ENCODE results near the gene ANKRD29.
A peak's percentile ranks its signal among the peaks of the same experiment; 100 is the strongest.
"Not testable (repeated sequence)": the region's sequence is repeated elsewhere in the genome, so short reads cannot be mapped to it uniquely, and the experiment has no call there.

The ANKRD29 gene

DNA sequence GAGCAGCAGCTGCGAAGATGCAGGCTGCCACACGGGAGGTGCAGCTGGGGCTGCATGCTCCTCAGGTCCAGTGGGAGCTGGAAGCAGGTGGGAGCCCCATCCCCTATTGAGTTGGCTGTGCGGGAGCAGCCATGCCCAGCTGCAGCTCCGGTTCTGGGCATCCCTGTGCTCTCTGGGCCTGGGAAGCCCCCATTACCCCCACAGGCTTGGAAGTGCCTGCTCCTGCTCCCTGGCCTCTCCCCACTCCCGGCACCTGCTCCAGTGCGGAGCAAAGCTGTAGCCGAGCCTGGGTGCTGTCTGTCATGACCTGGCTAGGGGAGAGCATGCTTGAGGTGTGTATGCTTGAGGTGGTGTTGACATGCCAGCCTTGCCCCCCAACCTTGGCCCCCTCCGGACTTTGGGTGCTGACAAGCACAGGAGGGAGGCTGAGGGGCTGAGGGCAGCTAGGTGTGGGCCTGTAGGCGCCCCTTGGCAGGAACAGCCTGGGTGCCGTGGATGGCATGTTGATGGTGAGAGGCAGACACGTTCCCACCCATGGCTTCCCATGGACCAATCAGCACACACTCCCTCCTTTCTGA, 21.5 kb downstream of the ANKRD29 start (continued):
- TF ChIP-seq ZBTB49 (tag by site-specific recombination; IDR thresholded peaks at IDR 0.05; ENCODE audit: low read depth) (no peak), ZNF529 (tag by site-specific recombination; IDR thresholded peaks at IDR 0.05; ENCODE audit: insufficient replicate concordance) (no peak), ZIC2 (tag by site-specific recombination; IDR thresholded peaks at IDR 0.05) (no peak), ZNF624 (tag by site-specific recombination; IDR thresholded peaks at IDR 0.05) (no peak), ZNF707 (tag by site-specific recombination; IDR thresholded peaks at IDR 0.05) (no peak), ZEB2 (tag by site-specific recombination; IDR thresholded peaks at IDR 0.05) (no peak)

DNA sequence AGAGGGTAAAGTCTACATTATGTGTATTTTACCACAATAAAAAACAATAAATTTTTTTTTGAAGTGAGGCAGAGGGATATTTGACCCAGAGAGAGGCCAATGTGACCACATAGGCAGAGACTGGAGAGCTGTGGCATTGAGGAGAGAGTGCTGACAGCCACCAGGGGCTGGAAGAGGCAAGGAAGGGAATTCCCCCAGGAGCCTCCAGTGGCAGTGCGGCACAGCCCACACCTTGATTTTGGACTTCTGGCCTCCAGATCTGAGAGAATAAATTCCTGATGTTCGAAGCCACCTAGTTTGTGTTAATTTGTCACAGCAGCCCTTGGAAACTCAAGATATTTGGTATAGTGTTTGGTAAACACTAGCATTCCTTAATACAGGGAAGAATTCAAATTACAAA, 22.7 kb downstream of the ANKRD29 start:
- no peak overlapping the region for H3K4me3 ChIP-seq (ENCODE audit: low read depth, low read length)
- no peak overlapping the region for H3K27ac ChIP-seq (ENCODE audit: extremely low read depth, low read depth, low read length)
- H3K9me3 ChIP-seq (ENCODE audit: control insufficient read depth, insufficient read depth, low read depth, low read length): no peaks in the 10 kb centered on the region
- H3K4me1 ChIP-seq (ENCODE audit: control insufficient read depth, insufficient read depth, low read length): peaks cover 7% of the 10 kb centered on the region
- POLR2A ChIA-PET: interaction anchor here (2.0 kb wide), 1 partner anchor 12 kb away, joined by 5 read pairs; no protein-coding TSS in a partner anchor
- TF ChIP-seq ZNF514 (tag by site-specific recombination; IDR thresholded peaks at IDR 0.05): no peak
- TF ChIP-seq, protein P1, sequence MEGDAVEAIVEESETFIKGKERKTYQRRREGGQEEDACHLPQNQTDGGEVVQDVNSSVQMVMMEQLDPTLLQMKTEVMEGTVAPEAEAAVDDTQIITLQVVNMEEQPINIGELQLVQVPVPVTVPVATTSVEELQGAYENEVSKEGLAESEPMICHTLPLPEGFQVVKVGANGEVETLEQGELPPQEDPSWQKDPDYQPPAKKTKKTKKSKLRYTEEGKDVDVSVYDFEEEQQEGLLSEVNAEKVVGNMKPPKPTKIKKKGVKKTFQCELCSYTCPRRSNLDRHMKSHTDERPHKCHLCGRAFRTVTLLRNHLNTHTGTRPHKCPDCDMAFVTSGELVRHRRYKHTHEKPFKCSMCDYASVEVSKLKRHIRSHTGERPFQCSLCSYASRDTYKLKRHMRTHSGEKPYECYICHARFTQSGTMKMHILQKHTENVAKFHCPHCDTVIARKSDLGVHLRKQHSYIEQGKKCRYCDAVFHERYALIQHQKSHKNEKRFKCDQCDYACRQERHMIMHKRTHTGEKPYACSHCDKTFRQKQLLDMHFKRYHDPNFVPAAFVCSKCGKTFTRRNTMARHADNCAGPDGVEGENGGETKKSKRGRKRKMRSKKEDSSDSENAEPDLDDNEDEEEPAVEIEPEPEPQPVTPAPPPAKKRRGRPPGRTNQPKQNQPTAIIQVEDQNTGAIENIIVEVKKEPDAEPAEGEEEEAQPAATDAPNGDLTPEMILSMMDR (tag by site-specific recombination; IDR thresholded peaks at IDR 0.05): peak; percentile 26; the same call in 1 of the 2 replicates
- no peaks in the 10 kb centered on the region for H3K36me3 ChIP-seq (ENCODE audit: control insufficient read depth in 2 of 2, insufficient read depth in 1 of 2, low read length in 2 of 2)
- CTCF ChIA-PET: interaction anchor here (0.6 to 2.4 kb wide), 5 partner anchors 11 to 89 kb away, joined by 3 to 7 read pairs (median 4); no protein-coding TSS in a partner anchor

GRCh38 chr18:23636433-23636832, 26.3 kb downstream of the ANKRD29 start:
- H3K36me3 ChIP-seq (ENCODE audit: control insufficient read depth in 2 of 2, insufficient read depth in 1 of 2, low read length in 2 of 2); H3K9me3 ChIP-seq (ENCODE audit: control insufficient read depth, insufficient read depth, low read depth, low read length); POLR2A ChIA-PET; H3K27ac ChIP-seq (ENCODE audit: extremely low read depth, low read depth, low read length); H3K4me3 ChIP-seq (ENCODE audit: low read depth, low read length): not testable (repeated sequence)
- H3K4me1 ChIP-seq (ENCODE audit: control insufficient read depth, insufficient read depth, low read length): peaks cover 17% of the 10 kb centered on the region
- CTCF ChIA-PET: interaction anchor here (0.7 kb wide), 1 partner anchor 9 kb away, joined by 3 read pairs; no protein-coding TSS in a partner anchor

DNA sequence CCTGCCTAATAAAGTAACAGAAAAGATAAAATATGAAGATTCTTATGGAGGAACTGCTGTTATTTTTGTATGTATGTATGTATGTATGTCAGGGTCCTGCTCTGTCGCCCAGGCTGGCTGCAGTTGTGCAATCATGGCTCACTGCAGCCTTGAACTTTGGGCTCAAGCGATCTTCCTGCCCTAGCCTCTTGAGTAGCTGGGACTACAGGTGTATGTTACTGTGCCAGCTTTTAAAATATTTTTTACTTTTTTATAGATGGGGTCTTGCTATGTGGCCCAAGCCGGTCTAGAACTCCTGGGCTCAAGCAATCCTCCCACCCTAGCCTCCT, 26.7 kb downstream of the ANKRD29 start:
- ChIA-PET CTCF (interaction anchor here (0.7 to 1.3 kb wide), 2 partner anchors 9 to 14 kb away, joined by 3 to 8 read pairs; no protein-coding TSS in a partner anchor), POLR2A (no interaction called here)
- H3K27ac ChIP-seq (ENCODE audit: extremely low read depth, low read depth, low read length): no peak overlapping the region
- no peak overlapping the region for H3K4me3 ChIP-seq (ENCODE audit: low read depth, low read length)
- H3K4me1 ChIP-seq (ENCODE audit: control insufficient read depth, insufficient read depth, low read length): peaks cover 19% of the 10 kb centered on the region
- no peaks in the 10 kb centered on the region for H3K36me3 ChIP-seq (ENCODE audit: control insufficient read depth in 2 of 2, insufficient read depth in 1 of 2, low read length in 2 of 2)
- TF ChIP-seq ZNF302 (tag by site-specific recombination; IDR thresholded peaks at IDR 0.05; ENCODE audit: low read depth): no peak
- TF ChIP-seq ZNF19 (tag by site-specific recombination; IDR thresholded peaks at IDR 0.05; ENCODE audit: low read depth): no peak
- TF ChIP-seq ZFP41 (tag by site-specific recombination; IDR thresholded peaks at IDR 0.05; ENCODE audit: borderline replicate concordance): no peak
- TF ChIP-seq ZNF121 (tag by site-specific recombination; IDR thresholded peaks at IDR 0.05): peak; percentile 60; the same call in 1 of the 2 replicates
- no peak for TF ChIP-seq ZNF521 (tag by site-specific recombination; IDR thresholded peaks at IDR 0.05)
- TF ChIP-seq ZNF292 (tag by site-specific recombination; IDR thresholded peaks at IDR 0.05; ENCODE audit: borderline replicate concordance, low read depth): no peak
- no peaks in the 10 kb centered on the region for H3K9me3 ChIP-seq (ENCODE audit: control insufficient read depth, insufficient read depth, low read depth, low read length)

Measured in HEK293 (cell line).